Trophoblast cell (in vitro differentiated cells and primary cell): ENCODE measurements around the gene NBPF1.
"Not testable (repeated sequence)": the region's sequence is repeated elsewhere in the genome, so short reads cannot be mapped to it uniquely, and the experiment has no call there.

Source experiments
- DNase-seq, 2 donors: peaks; one replicate each; pipeline ENCODE4 v3.0.0-alpha.2; 2016
- H2AFZ ChIP-seq: 2 replicates; pipeline ENCODE4 v1.6.1; 2013; ENCODE audit warnings: low read length, moderate library complexity, mild to moderate bottlenecking; ENCODE audit not compliant: insufficient read depth, poor library complexity
- H2AK5ac ChIP-seq: 2 replicates; pipeline ENCODE4 v1.6.1; 2013; ENCODE audit warnings: mild to moderate bottlenecking, low read length
- H2BK120ac ChIP-seq: 2 replicates; pipeline ENCODE4 v1.6.1; 2013; ENCODE audit warnings: low read length, mild to moderate bottlenecking, moderate library complexity; ENCODE audit not compliant: insufficient read depth, poor library complexity
- H2BK12ac ChIP-seq: 2 replicates; pipeline ENCODE4 v1.6.1; 2013; ENCODE audit warnings: mild to moderate bottlenecking, low read length, moderate library complexity
- H2BK5ac ChIP-seq: 2 replicates; pipeline ENCODE4 v1.6.1; 2013; ENCODE audit warnings: low read length, low read depth, moderate library complexity, mild to moderate bottlenecking; ENCODE audit not compliant: poor library complexity
- H3K14ac ChIP-seq: 2 replicates; pipeline ENCODE4 v1.6.1; 2013; ENCODE audit warnings: mild to moderate bottlenecking, low read length
- H3K18ac ChIP-seq: 2 replicates; pipeline ENCODE4 v1.6.1; 2013; ENCODE audit warnings: mild to moderate bottlenecking, low read length
- H3K23ac ChIP-seq: 2 replicates; pipeline ENCODE4 v1.6.1; 2013; ENCODE audit warnings: low read length
- H3K27ac ChIP-seq: 2 replicates; pipeline ENCODE4 v1.5.1; 2013; ENCODE audit warnings: low read depth, mild to moderate bottlenecking, inconsistent platforms, low read length, moderate library complexity
- H3K27me3 ChIP-seq: 2 replicates; pipeline ENCODE4 v1.6.1; 2013; ENCODE audit warnings: inconsistent platforms, mild to moderate bottlenecking, low read length, moderate library complexity; ENCODE audit not compliant: insufficient read depth
- H3K36me3 ChIP-seq, 2 experiments: 1 replicate in 1 of 2; 2 replicates in 1 of 2; pipeline ENCODE4 v1.6.1; 2013; ENCODE audit warnings: low read length in 2 of 2, mild to moderate bottlenecking in 2 of 2, moderate library complexity in 1 of 2; ENCODE audit not compliant: insufficient read depth in 2 of 2, control insufficient read depth in 1 of 2
- H3K4ac ChIP-seq: 2 replicates; pipeline ENCODE4 v1.6.1; 2013; ENCODE audit warnings: low read depth, mild to moderate bottlenecking, low read length, moderate library complexity
- H3K4me1 ChIP-seq, 2 experiments: 1 replicate in 1 of 2; 2 replicates in 1 of 2; pipeline ENCODE4 v1.6.1; 2013; ENCODE audit warnings: low read length in 2 of 2, mild to moderate bottlenecking in 2 of 2, moderate library complexity in 1 of 2; ENCODE audit not compliant: insufficient read depth in 2 of 2, control insufficient read depth in 1 of 2
- H3K4me2 ChIP-seq: 2 replicates; pipeline ENCODE4 v1.6.1; 2013; ENCODE audit warnings: inconsistent platforms, mild to moderate bottlenecking, low read length, moderate library complexity
- H3K4me3 ChIP-seq: 2 replicates; pipeline ENCODE4 v1.5.1; 2013; ENCODE audit warnings: mild to moderate bottlenecking, low read depth, low read length, inconsistent platforms
- H3K79me1 ChIP-seq: one replicate; pipeline ENCODE4 v1.6.1; 2013; ENCODE audit warnings: low read length
- H3K79me2 ChIP-seq: 2 replicates; pipeline ENCODE4 v1.6.1; 2013; ENCODE audit warnings: low read length, mild to moderate bottlenecking; ENCODE audit not compliant: control insufficient read depth, insufficient read depth, poor library complexity
- H3K9ac ChIP-seq: 2 replicates; pipeline ENCODE4 v1.6.1; 2013; ENCODE audit warnings: mild to moderate bottlenecking, low read length
- H3K9me3 ChIP-seq: 2 replicates; pipeline ENCODE4 v1.6.1; 2013; ENCODE audit warnings: low read depth, mild to moderate bottlenecking, control low read depth, inconsistent platforms, low read length; ENCODE audit not compliant: insufficient read depth
- H4K12ac ChIP-seq: 2 replicates; pipeline ENCODE4 v1.6.1; 2013; ENCODE audit warnings: low read depth, mild to moderate bottlenecking, low read length, moderate library complexity
- H4K8ac ChIP-seq: 2 replicates; pipeline ENCODE4 v1.6.1; 2013; ENCODE audit warnings: low read depth, mild to moderate bottlenecking, low read length, moderate library complexity
- H4K91ac ChIP-seq: one replicate; pipeline ENCODE4 v1.6.1; 2013; ENCODE audit warnings: low read depth, mild to moderate bottlenecking, low read length, moderate library complexity
- WGBS: extraction: QIAGEN DNeasy Blood & Tissue Kit; methylation state at CpG from one replicate; pipeline ENCODE4 v1.1.7; 2013; ENCODE audit warnings: missing lambda C conversion rate; ENCODE audit not compliant: insufficient read length, insufficient coverage; ENCODE audit errors: extremely low coverage; 5-methylcytosine and 5-hydroxymethylcytosine counted together

Gene NBPF1

DNA sequence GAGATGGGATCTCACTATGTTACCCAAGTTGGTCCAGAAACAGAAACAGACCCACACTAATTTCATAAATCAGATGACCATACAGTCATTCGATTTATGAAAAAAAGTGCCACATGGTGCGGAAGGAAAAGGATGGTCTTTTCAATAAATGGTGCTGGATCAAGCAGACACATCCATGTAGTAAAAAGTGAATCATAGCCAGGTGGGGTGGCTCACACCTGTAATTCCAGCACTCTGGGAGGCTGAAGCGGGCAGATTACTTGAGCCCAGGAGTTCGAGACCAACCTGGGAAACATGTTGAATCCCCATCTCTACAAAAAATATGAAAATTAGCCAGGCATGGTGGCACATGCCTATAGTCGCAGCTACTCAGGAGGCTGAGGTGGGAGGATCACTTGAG is 2.8 kb downstream of the NBPF1 start:
- H3K27me3 ChIP-seq, DNase-seq, H3K4me3 ChIP-seq, H2BK12ac ChIP-seq, H3K4ac ChIP-seq, H3K4me1 ChIP-seq, H3K9ac ChIP-seq, H3K4me2 ChIP-seq, H2BK120ac ChIP-seq, H3K23ac ChIP-seq, H3K79me1 ChIP-seq, H3K14ac ChIP-seq, H3K27ac ChIP-seq, H4K12ac ChIP-seq, H2BK5ac ChIP-seq, H3K18ac ChIP-seq, H2AK5ac ChIP-seq, H4K8ac ChIP-seq, H4K91ac ChIP-seq, H3K9me3 ChIP-seq, H3K79me2 ChIP-seq, H2AFZ ChIP-seq: not testable (repeated sequence)
- peaks cover 12 to 16% of the 10 kb centered on the region in 2 experiments for H3K36me3 ChIP-seq
- no CpG with 5 or more reads among the region's 5 CpGs for WGBS

DNA sequence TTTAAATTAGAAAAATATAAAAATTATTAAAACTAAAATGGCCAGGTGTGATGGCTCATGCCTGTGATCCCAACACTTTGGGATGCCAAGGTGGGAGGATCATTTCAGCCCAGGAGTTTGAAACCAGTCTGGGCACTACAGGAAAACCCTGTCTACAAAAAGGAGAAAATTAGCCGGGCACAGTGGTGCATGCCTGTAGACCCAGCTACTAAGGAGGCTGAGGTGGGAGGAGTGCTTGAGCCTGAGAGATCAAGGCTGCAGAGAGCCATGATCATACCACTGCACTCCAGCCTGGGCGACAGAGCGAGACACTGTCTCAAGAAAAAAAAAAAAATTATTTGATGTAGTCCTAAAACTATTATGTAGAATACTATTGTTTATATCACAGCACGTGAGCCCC is 3.6 kb downstream of the NBPF1 start:
- H2BK5ac ChIP-seq, H3K79me1 ChIP-seq, H4K8ac ChIP-seq, H2AFZ ChIP-seq, H3K4me1 ChIP-seq, H3K9me3 ChIP-seq, H3K4me2 ChIP-seq, H3K79me2 ChIP-seq, H4K91ac ChIP-seq, H2BK120ac ChIP-seq, H3K18ac ChIP-seq, H2BK12ac ChIP-seq, DNase-seq, H3K23ac ChIP-seq, H3K4ac ChIP-seq, H3K9ac ChIP-seq, H3K4me3 ChIP-seq, H2AK5ac ChIP-seq, H4K12ac ChIP-seq, H3K27ac ChIP-seq, H3K14ac ChIP-seq, H3K27me3 ChIP-seq: not testable (repeated sequence)
- no CpG with 5 or more reads among the region's 4 CpGs for WGBS
- H3K36me3 ChIP-seq, result peaks cover 12 to 18% of the 10 kb centered on the region in 2 experiments

DNA sequence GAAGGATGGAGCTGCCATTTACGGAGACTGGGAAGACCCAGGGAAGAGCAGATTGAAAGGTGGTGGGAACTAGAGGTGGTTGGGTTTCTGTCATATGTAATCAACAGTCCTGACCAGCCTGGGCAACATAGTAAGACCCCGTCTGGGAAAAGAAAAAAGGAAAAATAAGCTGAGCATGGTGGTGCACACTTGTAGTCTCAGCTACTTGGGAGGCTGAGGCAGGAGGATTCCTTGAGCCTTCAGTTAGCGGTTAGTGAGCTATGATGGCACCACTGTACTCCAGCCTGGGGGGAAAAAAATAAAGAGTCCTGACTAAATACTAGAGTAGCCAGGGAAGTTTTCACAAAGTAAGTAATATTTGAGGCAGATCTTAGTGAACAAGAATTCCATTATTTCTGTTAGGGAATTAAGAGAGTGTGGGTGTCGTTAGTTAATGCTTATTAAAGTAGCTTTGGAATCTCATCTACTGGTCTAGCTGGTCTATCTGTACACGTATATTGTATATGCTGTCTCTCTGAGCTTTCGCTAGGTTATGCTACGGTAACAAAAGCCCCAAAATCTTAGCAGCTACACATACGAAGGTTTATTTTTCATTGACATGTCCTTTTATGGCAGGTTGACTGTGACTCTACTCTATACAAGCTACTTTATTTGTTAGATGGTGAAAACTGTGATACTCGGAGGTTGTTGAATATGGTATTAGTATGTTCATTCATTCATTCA is 4.4 kb downstream of the NBPF1 start:
- Histone ChIP-seq H4K12ac (no peak overlapping the region), H3K4ac (no peak overlapping the region), H3K79me1 (peaks cover 6% of the 10 kb centered on the region), H2BK120ac (no peak overlapping the region), H3K79me2 (peaks cover 7% of the 10 kb centered on the region), H3K4me2 (no peak overlapping the region), H3K9me3 (peaks cover 4% of the 10 kb centered on the region), H3K18ac (no peak overlapping the region), H4K8ac (no peak overlapping the region), H2AK5ac (no peak overlapping the region), H3K4me3 (no peak overlapping the region), H3K27ac (no peak overlapping the region), H4K91ac (no peak overlapping the region), H3K27me3 (no peaks in the 10 kb centered on the region), H3K36me3 (peaks cover 12 to 18% of the 10 kb centered on the region in 2 experiments), H3K4me1 (peaks cover 6 to 7% of the 10 kb centered on the region in 2 experiments), H2BK12ac (no peak overlapping the region), H2BK5ac (no peak overlapping the region), H3K23ac (no peak overlapping the region), H3K9ac (no peak overlapping the region), H2AFZ (no peak overlapping the region), H3K14ac (no peak overlapping the region)
- no CpG with 5 or more reads among the region's 9 CpGs for whole genome bisulfite sequencing
- peak in 1 of 2 donors; percentile 44 for DNase-seq

DNA sequence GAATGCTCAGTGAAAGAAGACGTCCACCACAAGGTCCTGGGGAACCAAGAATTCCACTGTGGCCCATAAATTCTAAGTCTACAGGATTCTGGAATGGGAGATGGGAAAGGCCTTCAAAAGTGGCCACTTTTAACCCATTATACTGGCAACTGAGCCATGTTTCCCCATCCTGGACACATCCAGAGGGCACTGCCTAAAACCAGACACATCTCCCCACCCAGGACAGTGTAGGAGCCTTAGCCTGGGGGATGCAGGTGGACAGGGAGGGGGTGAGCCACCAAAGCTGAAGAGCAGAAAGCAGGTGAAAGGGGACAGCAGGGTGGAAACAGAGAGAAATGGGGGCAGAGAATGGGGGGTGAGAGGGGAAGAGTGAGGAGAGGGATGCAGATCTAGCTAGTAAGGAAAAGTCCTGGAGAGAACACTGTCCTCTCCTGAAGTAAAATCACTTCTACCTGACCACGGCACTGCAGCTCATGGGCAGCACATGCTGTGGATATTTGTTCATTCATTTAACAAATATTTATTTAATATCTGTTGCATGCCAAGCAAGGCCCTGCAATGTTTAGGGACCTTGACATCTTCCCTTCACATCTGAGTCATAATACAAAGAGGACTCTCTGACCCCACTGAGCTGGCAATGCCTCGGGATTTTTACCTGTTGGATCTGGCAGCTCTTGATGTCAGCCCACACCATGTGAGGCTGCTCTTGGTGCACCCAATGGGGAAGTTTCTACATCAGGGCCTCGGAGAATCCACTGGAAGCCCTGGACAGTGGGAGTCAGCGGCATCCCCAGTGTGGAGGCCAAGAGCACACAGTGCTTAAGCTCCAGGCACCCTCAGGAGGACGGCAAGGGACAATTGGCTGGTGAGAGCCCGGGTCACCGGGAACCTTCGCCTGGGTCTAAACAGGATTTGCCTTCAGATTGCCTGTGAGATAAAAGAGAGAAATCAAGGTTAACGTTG is 5.2 kb downstream of the NBPF1 start:
- not testable (repeated sequence) for H4K12ac ChIP-seq, H2BK5ac ChIP-seq, H3K23ac ChIP-seq, H3K9me3 ChIP-seq, H3K27me3 ChIP-seq, H3K14ac ChIP-seq, H2BK12ac ChIP-seq, H3K27ac ChIP-seq, H3K4me2 ChIP-seq, H3K4me1 ChIP-seq, H4K91ac ChIP-seq, H3K79me1 ChIP-seq, H2AFZ ChIP-seq, H2BK120ac ChIP-seq, H3K79me2 ChIP-seq, H3K4me3 ChIP-seq, H2AK5ac ChIP-seq, H4K8ac ChIP-seq, H3K4ac ChIP-seq, DNase-seq, H3K18ac ChIP-seq, H3K9ac ChIP-seq
- no CpG with 5 or more reads among the region's 10 CpGs for WGBS
- H3K36me3 ChIP-seq, result peaks cover 12 to 18% of the 10 kb centered on the region in 2 experiments
